HG03571 (cell line): ENCODE data around the gene DRC7.

Experiments used
- ATAC-seq: cut with Tn5 transposase; IDR thresholded peaks from one replicate; pipeline ENCODE4 v1.9.1; 2021; ENCODE audit not compliant: unreplicated experiment

Gene DRC7

DNA sequence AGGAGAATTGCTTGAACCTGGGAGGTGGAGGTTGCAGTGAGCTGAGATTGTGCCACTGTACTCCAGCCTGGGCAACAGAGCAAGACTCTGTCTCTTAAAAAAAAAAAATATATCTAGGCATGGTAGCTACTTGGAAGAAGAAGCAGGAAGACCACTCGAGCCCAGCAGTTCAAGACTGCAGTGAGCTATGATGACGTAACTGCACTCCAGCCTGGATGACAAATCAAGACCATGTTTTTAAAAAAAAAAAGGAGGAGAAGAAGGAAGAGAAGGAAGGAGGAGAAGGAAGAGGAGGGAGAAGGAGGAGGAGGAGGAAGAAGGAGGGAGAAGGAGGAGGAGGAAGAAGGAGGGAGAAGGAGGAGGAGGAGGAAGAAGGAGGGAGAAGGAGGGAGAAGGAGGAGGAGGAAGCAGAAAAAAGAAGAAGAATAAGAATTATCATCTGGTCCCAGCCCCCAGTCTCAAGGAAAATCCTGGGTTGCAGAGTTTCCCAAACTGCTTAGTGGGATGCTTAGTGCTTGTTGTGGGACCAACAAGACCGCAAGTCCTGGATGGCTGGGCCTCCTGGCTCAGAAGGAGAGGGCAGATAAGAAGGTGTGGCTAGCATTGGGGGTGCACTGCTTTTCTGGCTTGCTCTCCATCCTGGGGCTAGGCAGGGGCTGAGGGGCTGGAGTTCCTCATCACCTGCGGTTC, 3.7 kb upstream of the DRC7 start:
- no peak for ATAC-seq

DNA sequence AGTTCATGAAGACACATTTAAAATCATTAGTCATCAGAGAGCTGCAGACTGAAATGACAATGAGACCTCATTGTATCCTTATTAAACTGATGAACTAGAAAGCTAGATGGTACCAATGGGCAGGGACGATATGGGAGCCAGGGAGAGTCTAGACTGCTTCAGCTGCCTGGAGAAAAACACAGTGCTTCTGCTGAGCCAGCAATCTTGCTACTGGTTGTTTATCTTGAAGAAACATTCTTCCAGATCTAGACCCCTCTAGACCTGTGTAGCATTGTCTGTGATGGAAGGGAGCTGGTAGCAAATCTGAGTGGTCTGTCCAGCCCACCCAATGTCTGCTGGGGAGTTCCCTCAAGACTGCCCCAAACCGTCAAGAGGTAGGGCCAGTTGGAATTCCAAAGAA, 2.0 kb upstream of the DRC7 start:
- ATAC-seq = no peak

DNA sequence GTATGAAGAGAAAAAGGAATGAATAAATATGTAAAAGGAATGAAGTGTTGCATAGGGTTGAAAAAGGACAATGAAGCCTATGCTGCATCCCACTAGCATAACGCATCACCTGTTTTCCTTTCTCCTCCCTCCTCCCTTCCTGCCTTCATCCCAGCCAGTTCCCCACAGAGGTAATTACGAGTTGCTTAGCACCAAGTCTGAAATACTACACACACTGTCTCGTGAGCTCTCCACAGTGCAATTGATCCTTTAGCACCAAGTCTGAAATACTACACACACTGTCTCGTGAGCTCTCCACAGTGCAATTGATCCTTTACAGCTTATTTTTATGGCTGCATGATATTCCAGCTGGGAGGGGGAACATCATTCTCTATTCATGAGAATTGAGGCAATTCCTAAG, 1.1 kb upstream of the DRC7 start:
- ATAC-seq = no peak

DNA sequence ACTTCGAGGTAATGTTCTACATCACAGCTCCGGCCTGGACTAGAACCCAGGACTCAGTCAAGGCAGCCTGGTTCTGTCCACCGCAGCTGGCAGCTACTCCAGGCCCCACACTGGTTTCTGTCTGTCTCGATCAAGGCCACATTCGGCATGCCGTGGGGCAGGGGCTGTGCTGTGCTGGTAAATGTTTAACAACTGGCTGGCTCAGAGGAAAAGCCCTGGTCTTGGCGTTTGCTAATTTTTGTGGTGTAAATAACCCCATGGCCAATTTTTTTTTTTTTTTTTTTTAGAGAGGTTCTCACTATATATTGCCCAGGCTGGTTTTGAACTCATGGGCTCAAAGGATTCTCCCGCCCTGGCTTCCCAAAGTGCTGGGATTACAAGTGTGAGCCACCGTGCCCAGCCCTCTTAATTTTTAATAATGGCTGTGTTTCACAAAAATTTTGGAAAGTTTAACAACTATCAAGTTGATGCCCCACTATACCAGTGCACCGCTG, 328 bp upstream of the DRC7 start:
- no peak for ATAC-seq

DNA sequence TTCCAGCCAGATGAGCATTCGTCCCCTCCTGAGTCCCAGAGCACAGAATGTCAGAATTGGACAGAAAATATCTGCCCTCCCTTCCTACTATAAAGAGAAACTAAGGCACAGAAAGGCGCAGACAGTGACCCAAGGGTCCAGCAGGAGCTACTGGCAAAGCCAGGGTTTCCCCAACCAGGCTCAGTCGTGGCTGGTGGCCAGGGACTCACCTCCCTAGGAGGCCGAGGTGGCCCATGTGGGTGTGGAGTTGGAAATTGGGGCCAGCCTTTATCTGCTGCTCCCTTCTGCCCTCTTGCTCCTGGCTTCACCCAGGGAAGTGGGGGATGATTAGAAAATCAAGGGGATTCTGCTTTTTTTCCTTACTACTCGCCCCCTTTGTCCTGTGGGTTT, 1.1 kb downstream of the DRC7 start:
- no peak for ATAC-seq

DNA sequence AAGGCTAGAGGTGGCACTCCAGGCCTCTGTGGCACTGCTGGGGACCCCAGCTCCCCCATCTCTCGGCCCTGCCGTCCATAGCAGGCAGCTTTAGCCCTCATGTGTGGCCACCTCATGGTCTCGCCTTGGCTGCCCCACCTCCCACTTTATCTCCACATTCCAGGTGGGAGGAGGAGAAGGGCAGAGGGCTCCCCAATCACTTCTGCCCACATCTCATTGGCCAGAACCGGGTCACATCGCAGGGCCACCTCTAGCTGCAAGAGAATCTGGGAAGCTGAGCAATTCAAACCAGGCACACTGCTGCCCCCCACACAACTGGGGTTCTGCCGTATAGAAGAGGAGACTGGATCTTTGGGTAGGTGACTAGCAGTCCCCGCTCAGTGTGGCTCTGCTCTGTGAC, 1.6 kb downstream of the DRC7 start:
- no peak for ATAC-seq

DNA sequence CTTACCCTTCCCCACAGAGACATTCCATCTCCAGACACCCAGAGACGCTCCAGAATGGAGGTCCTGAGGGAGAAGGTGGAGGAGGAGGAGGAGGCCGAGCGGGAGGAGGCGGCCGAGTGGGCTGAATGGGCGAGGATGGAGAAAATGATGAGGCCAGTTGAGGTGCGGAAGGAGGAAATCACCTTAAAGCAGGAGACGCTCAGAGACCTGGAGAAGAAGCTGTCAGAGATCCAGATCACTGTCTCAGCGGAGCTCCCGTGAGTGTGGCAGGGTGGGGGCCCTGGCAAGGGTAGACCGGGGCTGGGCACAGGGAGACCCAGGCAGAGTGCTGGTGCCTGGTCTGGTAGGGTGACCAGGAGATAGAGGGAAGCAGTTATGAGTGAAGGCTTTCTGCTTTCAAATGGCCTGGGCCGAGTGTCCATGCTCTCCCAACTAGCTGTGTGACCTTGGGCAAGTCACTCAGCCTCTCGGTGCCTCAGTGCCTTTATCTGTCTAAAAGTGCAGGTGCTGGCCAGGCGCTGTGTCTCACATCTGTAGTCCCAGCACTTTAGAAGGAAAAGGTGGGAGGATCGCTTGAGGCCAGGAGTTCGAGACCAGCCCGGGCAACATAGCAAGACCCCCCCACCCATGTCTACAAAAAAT, 3.4 kb downstream of the DRC7 start:
- no peak for ATAC-seq

DNA sequence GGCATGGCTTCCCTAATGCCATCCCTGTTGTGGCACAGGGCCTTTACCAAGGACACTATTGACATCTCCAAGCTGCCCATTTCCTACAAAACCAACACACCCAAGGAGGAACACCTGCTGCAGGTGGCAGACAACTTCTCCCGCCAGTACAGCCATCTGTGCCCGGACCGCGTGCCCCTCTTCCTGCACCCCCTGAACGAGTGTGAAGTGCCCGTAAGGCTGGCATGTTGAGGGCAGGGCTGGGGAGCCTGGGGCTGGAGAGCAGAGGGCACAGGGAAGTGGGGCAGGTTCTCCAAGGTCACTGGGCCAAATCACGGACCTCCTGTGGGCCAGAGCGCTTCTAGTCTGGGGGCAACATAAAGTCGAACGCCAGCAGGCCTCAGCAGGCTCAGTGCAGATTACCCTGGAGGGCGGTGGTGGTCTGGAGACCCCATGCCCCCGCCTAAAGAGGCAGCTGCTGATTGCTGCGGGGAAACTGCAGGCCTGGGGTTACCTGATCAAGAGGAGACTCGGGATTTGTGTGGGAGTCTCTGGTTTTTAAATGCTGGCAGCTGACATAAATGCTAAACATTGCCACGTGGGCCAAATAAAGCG, 4.3 kb downstream of the DRC7 start:
- ATAC-seq = no peak

DNA sequence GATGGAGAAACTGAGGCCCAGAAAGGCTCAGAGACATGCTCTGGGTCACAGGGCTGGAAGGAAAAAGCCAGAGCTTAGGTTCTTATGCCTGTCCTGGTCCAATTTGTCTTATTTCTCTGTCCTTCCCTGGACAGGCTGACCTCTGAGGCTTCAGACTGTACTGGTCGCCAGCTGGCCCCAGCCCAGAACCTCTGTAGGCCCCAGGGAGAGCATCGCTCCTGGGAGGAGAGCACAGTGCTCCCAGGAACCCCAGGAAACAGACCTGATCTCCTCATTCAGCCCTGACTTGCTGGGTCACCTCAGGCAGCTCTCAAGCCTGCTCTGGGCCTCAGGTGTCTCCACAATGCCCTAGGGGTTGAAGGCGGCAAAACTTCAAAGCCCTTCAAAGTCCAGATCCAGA, 4.9 kb downstream of the DRC7 start:
- ATAC-seq = no peak

DNA sequence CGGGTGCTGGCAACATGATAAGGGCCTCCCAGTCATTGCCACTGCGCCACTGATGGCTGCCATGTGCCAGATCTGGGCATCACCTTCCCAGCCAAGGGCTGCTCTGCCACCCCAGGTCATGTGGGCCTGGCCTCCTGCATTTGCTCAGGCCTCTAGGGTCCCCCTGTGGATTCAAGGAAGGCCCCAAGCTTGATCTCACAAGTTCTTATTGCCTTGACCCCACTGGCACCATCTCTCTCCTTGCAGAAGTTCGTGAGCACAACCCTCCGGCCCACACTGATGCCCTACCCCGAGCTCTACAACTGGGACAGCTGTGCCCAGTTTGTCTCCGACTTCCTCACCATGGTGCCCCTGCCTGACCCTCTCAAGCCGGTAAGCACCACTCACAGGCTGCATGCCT, 5.3 kb downstream of the DRC7 start:
- ATAC-seq = no peak

DNA sequence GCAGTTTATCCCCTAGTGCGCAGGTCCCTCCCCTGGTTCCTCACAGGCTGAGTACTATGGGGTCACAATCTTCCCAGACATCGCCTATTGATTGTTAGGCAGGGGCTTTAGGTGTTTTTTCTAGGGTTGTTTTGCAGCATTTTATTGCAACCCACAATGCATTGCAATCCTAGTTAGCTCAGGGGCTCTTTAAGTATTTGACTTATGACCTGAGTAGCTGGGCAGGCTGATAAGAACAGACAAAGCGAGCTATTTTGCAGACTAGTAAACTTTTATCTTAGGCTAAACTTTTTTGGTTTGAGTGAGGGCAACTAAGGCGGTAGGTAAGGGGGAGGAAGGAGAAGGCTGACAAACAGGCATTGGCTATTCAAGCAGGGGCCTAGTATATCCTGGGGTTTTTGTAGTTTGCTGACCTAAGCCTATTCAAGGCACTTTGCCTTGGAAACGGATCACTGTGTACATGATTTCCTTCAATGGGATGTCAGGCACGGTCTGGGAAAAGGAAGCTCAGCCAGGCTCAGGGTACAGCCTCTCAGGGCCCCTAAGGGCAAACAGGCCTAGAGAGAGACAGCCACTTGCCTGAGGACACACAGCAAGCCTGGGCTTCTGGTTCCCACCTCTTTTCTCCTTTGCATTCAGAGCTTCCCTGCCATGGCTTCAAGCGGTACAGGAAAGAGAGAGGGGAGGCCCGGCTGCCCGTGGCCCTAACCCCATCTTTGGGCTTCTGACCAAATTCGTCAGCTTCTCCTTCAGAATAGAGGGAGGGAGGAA, 6.4 kb downstream of the DRC7 start:
- no peak for ATAC-seq

DNA sequence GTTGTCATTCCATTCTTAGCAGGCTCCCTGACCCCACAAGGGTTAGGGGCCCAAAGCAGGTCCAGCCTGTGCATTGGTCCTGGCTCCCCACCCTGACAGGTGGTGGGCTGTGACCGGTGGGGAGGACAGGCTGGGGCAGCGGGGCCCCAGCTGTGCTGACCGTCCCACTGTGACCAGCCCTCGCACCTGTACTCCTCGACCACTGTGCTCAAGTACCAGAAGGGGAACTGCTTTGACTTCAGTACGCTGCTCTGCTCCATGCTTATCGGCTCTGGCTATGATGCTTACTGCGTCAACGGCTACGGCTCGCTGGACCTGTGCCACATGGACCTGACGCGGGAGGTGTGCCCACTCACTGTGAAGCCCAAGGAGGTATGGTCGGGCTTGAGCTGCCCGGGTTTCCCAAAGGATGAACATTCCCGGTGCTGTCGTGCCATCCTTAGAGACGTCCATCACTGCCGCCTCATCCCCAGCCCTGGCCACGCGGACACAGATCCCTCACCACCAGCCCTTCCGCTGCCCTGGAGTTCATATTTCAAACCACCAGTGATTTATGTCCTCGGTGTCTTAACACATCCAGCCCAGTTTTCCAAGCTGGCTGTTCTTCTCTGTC, 7.3 kb downstream of the DRC7 start:
- ATAC-seq = no peak

DNA sequence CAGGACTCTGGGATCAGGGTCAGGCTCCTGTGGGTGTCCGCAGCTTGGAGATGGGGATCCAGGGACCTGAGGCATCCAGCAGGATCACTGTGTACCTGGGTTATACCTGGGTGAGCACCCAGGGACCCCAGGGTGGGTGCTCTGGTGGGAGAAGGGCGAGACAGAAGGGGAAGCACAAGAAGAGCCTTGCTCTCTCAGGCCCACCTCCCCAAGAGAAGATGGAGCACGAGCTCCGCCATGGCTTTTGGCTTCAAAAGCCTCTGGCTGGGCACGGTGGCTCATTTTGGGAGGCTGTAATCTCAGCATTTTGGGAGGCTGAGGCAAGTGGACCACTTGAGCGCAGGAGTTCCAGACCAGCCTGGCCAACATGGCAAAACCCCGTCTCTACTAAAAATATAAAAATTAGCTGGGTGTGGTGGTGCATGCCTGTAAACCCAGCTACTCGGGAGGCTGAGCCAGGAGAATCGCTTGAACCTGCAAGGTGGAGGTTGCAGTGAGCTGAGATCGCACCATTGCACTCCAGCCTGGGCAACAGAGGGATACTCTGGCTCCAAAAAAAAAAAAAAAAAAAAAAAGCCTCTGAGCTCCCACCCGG, 8.9 kb downstream of the DRC7 start:
- ATAC-seq = no peak

DNA sequence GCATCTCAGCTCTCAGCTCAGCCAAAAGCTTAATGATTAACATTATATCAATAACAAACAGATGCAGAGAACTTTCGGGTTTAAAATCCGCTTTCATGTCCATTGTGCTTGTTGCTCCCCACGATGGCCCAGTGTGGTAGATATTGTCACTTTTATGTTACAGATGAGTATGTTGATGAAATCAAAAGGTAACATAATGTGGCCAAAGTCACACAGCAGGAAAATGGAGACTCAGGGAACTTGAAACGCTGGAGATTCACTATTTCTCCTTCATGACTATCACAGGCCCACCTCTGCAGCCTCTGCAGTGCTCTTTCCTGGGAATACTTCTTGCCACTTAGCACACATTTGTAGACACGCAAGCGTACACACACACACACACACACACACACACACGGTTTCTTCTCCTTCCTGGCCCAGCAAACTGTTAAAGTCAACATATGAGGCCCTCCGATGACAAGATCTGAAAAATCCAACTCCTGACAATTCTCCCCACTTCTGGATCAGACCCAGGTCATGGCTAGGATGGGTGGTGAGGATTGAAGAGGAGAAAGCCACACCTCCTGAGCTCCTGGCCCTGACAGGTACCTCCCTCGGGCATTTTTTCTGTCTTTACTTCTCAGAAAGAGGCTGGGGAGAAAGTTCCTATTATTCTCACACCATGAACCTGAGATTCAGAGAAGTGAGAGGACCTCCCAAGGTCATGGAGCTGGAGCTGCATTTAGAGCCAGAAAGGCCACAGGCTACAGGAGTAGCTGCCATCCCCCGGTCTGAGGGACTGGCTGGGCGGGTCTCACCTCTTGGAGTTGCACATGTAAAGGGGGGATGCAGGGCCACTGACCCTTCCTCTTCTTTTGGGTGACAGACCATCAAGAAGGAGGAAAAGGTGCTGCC, 9.7 kb downstream of the DRC7 start:
- ATAC-seq = no peak

DNA sequence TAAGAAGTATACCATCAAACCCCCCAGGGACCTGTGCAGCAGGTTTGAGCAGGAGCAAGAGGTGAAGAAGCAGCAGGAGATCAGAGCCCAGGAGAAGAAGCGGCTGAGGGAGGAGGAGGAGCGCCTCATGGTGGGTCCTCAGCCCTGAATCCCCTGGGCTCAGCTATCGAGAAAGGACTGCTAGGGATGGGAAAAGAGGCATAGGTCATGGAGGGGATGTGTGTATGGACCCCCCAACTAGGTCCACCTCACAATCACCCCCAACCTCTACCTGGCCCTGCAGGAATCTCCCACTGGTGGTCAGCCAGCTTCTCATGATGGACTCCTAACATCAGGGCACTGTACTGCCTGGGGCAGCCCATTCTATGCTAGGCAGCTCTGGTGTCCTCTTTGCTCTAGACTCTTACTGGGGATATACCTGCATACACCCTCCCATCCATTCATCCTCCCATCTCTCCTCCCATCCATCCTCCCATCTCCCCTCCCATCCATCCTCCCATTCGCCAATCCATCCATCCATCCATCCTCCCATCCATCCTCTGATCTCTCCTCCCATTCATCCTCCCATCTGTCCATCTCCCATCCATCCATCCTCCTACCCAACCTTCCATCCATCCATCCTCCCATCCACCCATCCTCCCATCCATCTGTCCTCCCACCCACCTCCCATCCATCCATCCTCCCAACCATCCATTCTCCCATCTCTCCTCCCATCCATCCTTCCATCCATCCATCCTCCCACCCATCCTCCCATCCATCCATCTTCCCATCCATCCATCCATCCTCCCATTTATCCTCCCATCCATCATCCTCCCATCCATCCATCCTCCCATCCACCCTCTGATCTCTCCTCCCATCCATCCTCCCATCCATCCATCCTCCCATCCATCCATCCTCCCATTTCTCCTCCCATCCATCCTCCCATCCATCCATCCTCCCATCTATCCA, 10.6 kb downstream of the DRC7 start:
- ATAC-seq = no peak

DNA sequence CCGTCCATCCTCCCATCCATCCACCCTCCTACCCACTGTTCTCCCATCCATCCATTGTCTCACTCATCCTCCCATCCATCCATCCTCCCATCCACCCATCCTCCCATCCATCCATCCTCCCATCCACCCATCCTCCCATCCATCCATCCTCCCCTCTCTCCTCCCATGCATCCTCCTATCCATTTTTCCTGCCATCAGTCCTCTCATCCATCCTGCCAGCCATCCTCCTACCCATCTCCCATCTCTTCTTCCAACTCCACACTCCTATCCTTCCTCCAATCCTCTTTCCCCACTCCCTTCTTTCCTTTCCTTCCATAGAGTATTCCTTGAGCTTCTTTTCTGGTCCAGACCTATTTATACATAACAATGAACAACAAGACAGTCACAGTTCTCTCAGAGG, 12.1 kb downstream of the DRC7 start:
- ATAC-seq = no peak

DNA sequence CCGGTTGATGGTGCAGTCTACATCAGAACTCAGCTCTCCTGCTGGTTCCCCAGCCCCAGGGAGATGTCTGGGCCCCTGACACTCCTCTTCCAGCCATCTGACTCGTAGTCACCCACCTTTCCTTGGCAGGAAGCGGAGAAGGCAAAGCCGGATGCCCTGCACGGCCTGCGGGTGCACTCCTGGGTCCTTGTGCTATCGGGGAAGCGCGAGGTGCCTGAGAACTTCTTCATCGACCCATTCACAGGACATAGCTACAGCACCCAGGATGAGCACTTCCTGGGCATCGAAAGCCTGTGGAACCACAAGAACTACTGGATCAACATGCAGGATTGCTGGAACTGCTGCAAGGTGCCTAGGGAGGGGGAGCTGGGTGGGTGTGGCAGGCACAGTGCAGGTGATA, 12.7 kb downstream of the DRC7 start:
- ATAC-seq = no peak

DNA sequence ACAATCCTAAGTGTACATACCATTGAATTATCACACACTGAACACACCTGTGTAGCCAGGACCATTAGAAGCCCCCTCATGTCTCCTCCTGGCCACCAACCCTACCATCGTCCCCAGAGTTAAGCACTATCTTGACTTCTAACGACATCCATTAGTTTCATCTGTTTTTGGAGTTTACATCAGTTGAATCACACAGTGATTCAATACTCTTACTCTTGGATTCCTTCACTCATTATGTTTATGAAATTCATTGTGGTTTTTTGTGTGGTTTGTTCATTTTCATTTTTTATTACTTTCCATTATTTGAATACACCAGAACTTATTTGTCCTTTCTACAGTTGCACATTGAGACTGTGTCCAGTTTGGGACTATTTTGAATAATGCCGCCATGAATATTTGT, 13.6 kb downstream of the DRC7 start:
- no peak for ATAC-seq

DNA sequence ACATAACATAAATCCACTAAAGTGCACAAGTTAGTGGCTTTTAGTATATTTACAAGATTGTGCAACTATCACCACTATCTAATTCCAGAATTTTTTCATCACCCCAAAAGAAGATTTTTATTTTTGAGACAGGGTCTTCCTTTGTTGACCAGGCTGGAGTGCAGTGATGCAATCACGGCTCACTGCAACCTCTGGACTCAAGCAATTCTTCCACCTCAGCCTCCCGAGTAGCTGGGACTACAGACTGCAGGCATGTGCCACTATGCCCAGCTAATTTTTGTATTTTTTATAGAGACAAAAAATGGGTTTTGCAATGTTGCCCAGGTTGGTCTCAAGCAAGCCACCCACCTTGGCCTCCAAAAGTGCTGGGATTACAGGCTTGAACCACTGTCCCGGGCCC, 15.1 kb downstream of the DRC7 start:
- ATAC-seq = no peak
